H9 (cell line): ENCODE measurements around the gene KLF11. TPM values are rescaled to one million over a fixed set of nuclear protein-coding genes. Genes with fewer than 3 reads are reported as not detected.

ENCODE experiments used
- DNase-seq: peaks from one replicate; pipeline ENCODE4 v3.0.0-alpha.2; 2017
- H2AFZ ChIP-seq: one replicate; pipeline ENCODE4 v1.6.1; 2013; ENCODE audit warnings: mild to moderate bottlenecking, low read length, control low read depth, moderate library complexity
- H2AK5ac ChIP-seq: 2 replicates; pipeline ENCODE4 v1.6.1; 2013; ENCODE audit warnings: low read length, control low read depth, mixed read lengths; ENCODE audit not compliant: insufficient read length
- H2BK120ac ChIP-seq: one replicate; pipeline ENCODE4 v1.6.1; 2013; ENCODE audit warnings: low read depth, mild to moderate bottlenecking, low read length, control low read depth, inconsistent platforms; ENCODE audit not compliant: poor library complexity, severe bottlenecking
- H2BK12ac ChIP-seq: 2 replicates; pipeline ENCODE4 v1.6.1; 2013; ENCODE audit warnings: low read length, control low read depth, mixed read lengths, low read depth; ENCODE audit not compliant: insufficient read length
- H2BK15ac ChIP-seq: 2 replicates; pipeline ENCODE4 v1.6.1; 2013; ENCODE audit warnings: low read depth, low read length, control low read depth
- H2BK20ac ChIP-seq: one replicate; pipeline ENCODE4 v1.6.1; 2013; ENCODE audit warnings: low read depth, mild to moderate bottlenecking, low read length, control low read depth, inconsistent platforms; ENCODE audit not compliant: poor library complexity, severe bottlenecking
- H2BK5ac ChIP-seq: 2 replicates; pipeline ENCODE4 v1.6.1; 2013; ENCODE audit warnings: low read length, control low read depth, mixed read lengths; ENCODE audit not compliant: insufficient read length
- H3K14ac ChIP-seq: 2 replicates; pipeline ENCODE4 v1.6.1; 2013; ENCODE audit warnings: low read length, control low read depth; ENCODE audit not compliant: insufficient read depth
- H3K18ac ChIP-seq: 2 replicates; pipeline ENCODE4 v1.6.1; 2013; ENCODE audit warnings: low read depth, mild to moderate bottlenecking, mixed read lengths, low read length, control low read depth; ENCODE audit not compliant: insufficient read length
- H3K23ac ChIP-seq: 2 replicates; pipeline ENCODE4 v1.6.1; 2013; ENCODE audit warnings: low read length, control low read depth, mixed read lengths, low read depth; ENCODE audit not compliant: insufficient read length
- H3K23me2 ChIP-seq: 2 replicates; pipeline ENCODE4 v1.6.1; 2013; ENCODE audit warnings: low read depth, mild to moderate bottlenecking, mixed read lengths, low read length, control low read depth; ENCODE audit not compliant: insufficient read length, poor library complexity, severe bottlenecking
- H3K27ac ChIP-seq: 2 replicates; pipeline ENCODE4 v1.5.1; 2013; ENCODE audit warnings: low read length, control low read depth, mixed read lengths, low read depth; ENCODE audit not compliant: insufficient read length
- H3K27me3 ChIP-seq: 2 replicates; pipeline ENCODE4 v1.6.1; 2013; ENCODE audit warnings: low read length, control low read depth, inconsistent platforms; ENCODE audit not compliant: insufficient read depth
- H3K4ac ChIP-seq: 2 replicates; pipeline ENCODE4 v1.6.1; 2013; ENCODE audit warnings: low read depth, mild to moderate bottlenecking, control low read depth, inconsistent platforms, low read length, moderate library complexity
- H3K4me1 ChIP-seq: 2 replicates; pipeline ENCODE4 v1.6.1; 2013; ENCODE audit warnings: low read length, control low read depth, inconsistent platforms; ENCODE audit not compliant: insufficient read depth
- H3K4me2 ChIP-seq: 2 replicates; pipeline ENCODE4 v1.6.1; 2013; ENCODE audit warnings: low read length, control low read depth, mixed read lengths; ENCODE audit not compliant: insufficient read length, insufficient read depth
- H3K56ac ChIP-seq: 2 replicates; pipeline ENCODE4 v1.6.1; 2013; ENCODE audit warnings: low read depth, mild to moderate bottlenecking, mixed read lengths, low read length, control low read depth; ENCODE audit not compliant: insufficient read length
- H3K79me1 ChIP-seq: 2 replicates; pipeline ENCODE4 v1.6.1; 2013; ENCODE audit warnings: low read depth, mild to moderate bottlenecking, moderate library complexity, low read length, control low read depth, inconsistent platforms; ENCODE audit not compliant: insufficient read depth, poor library complexity, severe bottlenecking
- H3K79me2 ChIP-seq: 2 replicates; pipeline ENCODE4 v1.6.1; 2013; ENCODE audit warnings: low read length, control low read depth, inconsistent platforms; ENCODE audit not compliant: insufficient read depth
- H3K9ac ChIP-seq: 2 replicates; pipeline ENCODE4 v1.6.1; 2013; ENCODE audit warnings: low read length, control low read depth, mixed read lengths; ENCODE audit not compliant: insufficient read length; ENCODE audit errors: extremely low read depth
- H3K9me3 ChIP-seq: one replicate; pipeline ENCODE4 v1.6.1; 2013; ENCODE audit warnings: low read depth, low read length, inconsistent platforms; ENCODE audit not compliant: control insufficient read depth
- H3T11ph ChIP-seq: one replicate; pipeline ENCODE4 v1.6.1; 2013; ENCODE audit warnings: mild to moderate bottlenecking, low read length, control low read depth, inconsistent platforms
- H4K20me1 ChIP-seq: one replicate; pipeline ENCODE4 v1.6.1; 2013; ENCODE audit not compliant: control insufficient read depth, insufficient read length, insufficient read depth
- H4K5ac ChIP-seq: 2 replicates; pipeline ENCODE4 v1.6.1; 2013; ENCODE audit warnings: low read depth, mild to moderate bottlenecking, mixed read lengths, low read length, control low read depth; ENCODE audit not compliant: insufficient read length
- H4K8ac ChIP-seq: replicated peaks from 2 replicates; pipeline ENCODE4 v1.6.1; 2013; ENCODE audit warnings: low read length, control low read depth, mixed read lengths, low read depth; ENCODE audit not compliant: insufficient read length
- H4K91ac ChIP-seq: 2 replicates; pipeline ENCODE4 v1.6.1; 2013; ENCODE audit warnings: low read depth, mild to moderate bottlenecking, moderate library complexity, mixed read lengths, low read length, control low read depth; ENCODE audit not compliant: insufficient read length
- H3K27ac Mint-ChIP-seq, 3 experiments: 2 replicates in 2 of 3; 3 replicates in 1 of 3; pipeline ENCODE4 v1.8.0; 2020 to 2021; ENCODE audit warnings: mixed read lengths in 3 of 3, mild to moderate bottlenecking in 1 of 3, moderate library complexity in 1 of 3
- H3K27me3 Mint-ChIP-seq: 2 replicates; pipeline ENCODE4 v1.8.0; 2021; ENCODE audit warnings: low read depth, mild to moderate bottlenecking, moderate library complexity, mixed read lengths
- H3K36me3 Mint-ChIP-seq, 3 experiments: 2 replicates in 2 of 3; 3 replicates in 1 of 3; pipeline ENCODE4 v1.8.0; 2020 to 2021; ENCODE audit warnings: low read depth in 3 of 3, mixed read lengths in 3 of 3; ENCODE audit not compliant: insufficient read depth in 1 of 3
- H3K4me1 Mint-ChIP-seq, 2 experiments: 2 replicates each; pipeline ENCODE4 v1.8.0; 2020; ENCODE audit warnings: mixed read lengths in 2 of 2
- H3K4me3 Mint-ChIP-seq, 2 experiments: 2 replicates in 1 of 2; 3 replicates in 1 of 2; pipeline ENCODE4 v1.8.0; 2020 to 2021; ENCODE audit warnings: mild to moderate bottlenecking in 2 of 2, mixed read lengths in 2 of 2, moderate library complexity in 1 of 2
- H3K9me3 Mint-ChIP-seq, 2 experiments: 2 replicates in 1 of 2; 3 replicates in 1 of 2; pipeline ENCODE4 v1.8.0; 2020; ENCODE audit warnings: mild to moderate bottlenecking in 2 of 2, mixed read lengths in 2 of 2, moderate library complexity in 1 of 2
- CTCF ChIP-seq: fragments of 200-600 bp; sonication (generic); conservative IDR thresholded peaks from 3 replicates; pipeline ENCODE4 v1.8.0; 2021; ENCODE audit warnings: antibody characterized with exemption, mild to moderate bottlenecking
- total RNA-seq: library from RNA; stranded (reverse); gene quantifications from 2 replicates; pipeline ENCODE4 v1.2.1, GENCODE V29; 2021

Gene KLF11
- total RNA-seq, 1 experiment from 2014 or later = 15.5 TPM

GRCh38 chr2:10038716-10039115 is 4.6 kb upstream of the KLF11 start:
- TF ChIP-seq CTCF = no peak

More at GRCh38 chr2:10038716-10039115, 4.6 kb upstream of the KLF11 start:
- Histone ChIP-seq H3K27me3 (no peaks in the 10 kb centered on the region; the same call in 1 of the 2 replicates), H3K79me2 (no peaks in the 10 kb centered on the region), H2AK5ac (no peak overlapping the region), H4K20me1 (no peaks in the 10 kb centered on the region), H3K23me2 (peaks cover 10% of the 10 kb centered on the region), H2AFZ (no peak overlapping the region), H2BK5ac (no peak overlapping the region), H2BK12ac (no peak overlapping the region), H2BK20ac (no peak overlapping the region), H3K79me1 (no peaks in the 10 kb centered on the region), H3K14ac (no peak overlapping the region), H3K56ac (no peak overlapping the region), H3K9ac (no peak overlapping the region), H3K4me2 (no peak overlapping the region), H2BK15ac (no peak overlapping the region), H3K23ac (no peak overlapping the region), H4K8ac (no peak overlapping the region), H3T11ph (no peak overlapping the region), H3K4me1 (no peaks in the 10 kb centered on the region), H3K18ac (no peak overlapping the region), H4K91ac (no peak overlapping the region), H4K5ac (no peak overlapping the region), H2BK120ac (no peak overlapping the region), H3K4ac (no peak overlapping the region), H3K27ac (no peak overlapping the region), H3K9me3 (no peaks in the 10 kb centered on the region)
- no peak overlapping the region for H3K4me3 Mint-ChIP-seq
- H3K9me3 Mint-ChIP-seq = no peaks in the 10 kb centered on the region; a peak in 1 of 5 replicates
- peaks cover 32% of the 10 kb centered on the region for H3K27me3 Mint-ChIP-seq
- peaks cover 14 to 21% of the 10 kb centered on the region in 2 experiments for H3K4me1 Mint-ChIP-seq
- H3K27ac Mint-ChIP-seq = no peak overlapping the region
- peaks cover 0 to 10% (median 0%) of the 10 kb centered on the region in 3 experiments; a peak in 2 of 7 replicates for H3K36me3 Mint-ChIP-seq
- DNase-seq = no peak
